Measurements from ENCODE around the gene SVIL.
A peak's percentile ranks its signal among the peaks of the same experiment; 100 is the strongest.

The SVIL gene

GRCh38 chr10:29656451-29656992 is 21.8 kb upstream of the SVIL start:
- no peak overlapping the region for H3K27ac ChIP-seq
- peaks cover 8% of the 10 kb centered on the region; the same call in 1 of the 2 replicates for H3K36me3 ChIP-seq (ENCODE audit: insufficient read depth, low read length)
- no peak for DNase-seq (ENCODE audit: low read depth, low spot score)
- no peak for TF ChIP-seq POLR2AphosphoS5 (IDR thresholded peaks at IDR 0.05; ENCODE audit: borderline replicate concordance, low read depth, low read length)
- TF ChIP-seq EZH2 (IDR thresholded peaks at IDR 0.05), result no peak
- no peaks in the 10 kb centered on the region for H3K9me3 ChIP-seq (ENCODE audit: low read depth, low read length)
- H3K4me3 ChIP-seq, result no peak overlapping the region
- H3K9ac ChIP-seq (ENCODE audit: insufficient read length), result no peak overlapping the region

- no peak for DNase-seq (ENCODE audit: low read depth, low spot score)
- no peak for TF ChIP-seq FOXP2 (optimal IDR thresholded peaks at IDR 0.05; ENCODE audit: control extremely low read depth, extremely low read length, insufficient read depth)
- TF ChIP-seq EZH2 (IDR thresholded peaks at IDR 0.05), result no peak
- no peak for TF ChIP-seq POLR2AphosphoS5 (IDR thresholded peaks at IDR 0.05; ENCODE audit: borderline replicate concordance, low read depth, low read length)
- peaks cover 2% of the 10 kb centered on the region; the same call in 1 of the 2 replicates for H3K36me3 ChIP-seq (ENCODE audit: insufficient read depth, low read length)
- no peak overlapping the region for H3K27ac ChIP-seq
- no peaks in the 10 kb centered on the region for H3K9me3 ChIP-seq (ENCODE audit: low read depth, low read length)
- no peak overlapping the region for H3K9ac ChIP-seq (ENCODE audit: insufficient read length)
- no peak overlapping the region for H3K4me3 ChIP-seq
Observed at GRCh38 chr10:29652192-29652591, 17.4 kb upstream of the SVIL start.

GRCh38 chr10:29651767-29652166 is 17.0 kb upstream of the SVIL start:
- no peaks in the 10 kb centered on the region for H3K36me3 ChIP-seq (ENCODE audit: insufficient read depth, low read length)
- H3K9me3 ChIP-seq (ENCODE audit: low read depth, low read length), result no peaks in the 10 kb centered on the region
- no peak overlapping the region for H3K9ac ChIP-seq (ENCODE audit: insufficient read length)
- DNase-seq (ENCODE audit: low read depth, low spot score), result no peak
- no peak overlapping the region for H3K4me3 ChIP-seq
- TF ChIP-seq FOXP2 (optimal IDR thresholded peaks at IDR 0.05; ENCODE audit: control extremely low read depth, extremely low read length, insufficient read depth) (no peak), POLR2AphosphoS5 (IDR thresholded peaks at IDR 0.05; ENCODE audit: borderline replicate concordance, low read depth, low read length) (no peak), EZH2 (IDR thresholded peaks at IDR 0.05) (no peak)
- H3K27ac ChIP-seq, result no peak overlapping the region

DNA sequence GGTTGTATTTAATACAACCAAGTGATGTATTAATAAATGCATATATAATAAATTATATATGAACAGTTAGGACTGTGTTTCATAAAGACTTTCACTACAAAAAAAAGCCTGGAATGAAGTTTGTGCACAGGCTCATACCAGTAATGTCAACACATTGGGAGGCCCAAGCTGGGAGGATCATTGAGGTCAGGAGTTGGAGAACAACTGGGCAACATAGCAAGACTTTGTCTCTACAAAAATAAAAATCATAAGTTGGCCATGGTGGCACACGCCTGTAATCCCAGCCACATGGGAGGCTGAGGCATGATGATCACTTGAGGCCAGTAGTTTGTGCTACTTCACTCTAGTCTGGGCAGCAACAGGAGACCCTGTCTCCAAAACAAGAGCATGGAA is 15.8 kb upstream of the SVIL start:
- no peak for TF ChIP-seq EZH2 (IDR thresholded peaks at IDR 0.05)
- TF ChIP-seq POLR2AphosphoS5 (IDR thresholded peaks at IDR 0.05; ENCODE audit: borderline replicate concordance, low read depth, low read length), result no peak
- TF ChIP-seq FOXP2 (optimal IDR thresholded peaks at IDR 0.05; ENCODE audit: control extremely low read depth, extremely low read length, insufficient read depth), result no peak
- Histone ChIP-seq H3K4me3 (no peak overlapping the region), H3K9ac (ENCODE audit: insufficient read length) (no peak overlapping the region), H3K36me3 (ENCODE audit: insufficient read depth, low read length) (no peaks in the 10 kb centered on the region), H3K27ac (no peak overlapping the region), H3K9me3 (ENCODE audit: low read depth, low read length) (no peaks in the 10 kb centered on the region)
- DNase-seq (ENCODE audit: low read depth, low spot score), result no peak

DNA sequence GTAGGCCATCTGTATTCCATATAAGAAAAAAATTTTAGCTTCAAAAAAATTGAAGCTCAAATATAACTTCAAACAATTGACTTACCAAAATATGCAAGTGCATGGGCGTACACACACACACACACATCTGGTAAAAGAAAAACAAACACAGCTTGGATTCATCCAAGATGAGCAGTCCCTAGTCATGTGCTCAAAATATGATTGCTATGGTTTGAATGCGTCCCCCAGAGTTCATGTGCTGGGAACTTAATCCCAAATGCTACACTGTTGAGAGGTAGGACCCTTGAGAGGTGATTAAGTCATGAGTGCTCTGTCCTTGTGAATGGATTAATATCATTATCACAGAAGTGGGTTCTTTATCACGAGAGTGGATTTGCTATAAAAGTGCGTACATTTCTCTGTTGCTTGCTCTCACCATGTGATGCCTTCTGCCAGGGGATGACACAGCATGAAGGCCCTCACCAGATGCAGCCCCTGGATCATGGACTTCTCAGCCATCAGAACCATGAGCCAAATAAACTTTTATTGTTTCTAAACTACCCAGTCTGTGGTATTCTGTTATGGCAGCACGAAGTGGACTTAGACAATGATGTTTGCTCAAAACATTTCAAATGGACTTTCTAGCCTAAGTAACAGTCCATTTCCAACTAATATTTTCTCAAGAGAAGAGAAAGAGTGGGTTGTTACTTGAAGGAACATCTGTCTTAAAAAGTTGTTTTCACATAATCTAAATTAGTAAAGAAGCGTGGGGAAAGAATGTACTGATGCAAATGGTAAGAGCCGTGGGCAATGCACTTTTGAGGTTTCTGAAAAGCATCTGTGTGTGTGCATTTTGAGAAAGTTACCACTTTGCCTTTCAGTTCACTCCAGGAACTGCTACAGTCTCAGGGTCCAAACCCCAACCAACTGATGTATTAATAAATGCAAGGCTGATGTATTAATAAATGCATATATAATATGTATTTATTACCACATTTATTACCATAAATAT is 15.1 kb upstream of the SVIL start:
- no peak for DNase-seq (ENCODE audit: low read depth, low spot score)
- H3K27ac ChIP-seq, result no peak overlapping the region
- TF ChIP-seq POLR2AphosphoS5 (IDR thresholded peaks at IDR 0.05; ENCODE audit: borderline replicate concordance, low read depth, low read length) (no peak), EZH2 (IDR thresholded peaks at IDR 0.05) (no peak), FOXP2 (optimal IDR thresholded peaks at IDR 0.05; ENCODE audit: control extremely low read depth, extremely low read length, insufficient read depth) (no peak)
- no peaks in the 10 kb centered on the region for H3K9me3 ChIP-seq (ENCODE audit: low read depth, low read length)
- no peak overlapping the region for H3K4me3 ChIP-seq
- H3K9ac ChIP-seq (ENCODE audit: insufficient read length), result no peak overlapping the region
- no peaks in the 10 kb centered on the region for H3K36me3 ChIP-seq (ENCODE audit: insufficient read depth, low read length)

DNA sequence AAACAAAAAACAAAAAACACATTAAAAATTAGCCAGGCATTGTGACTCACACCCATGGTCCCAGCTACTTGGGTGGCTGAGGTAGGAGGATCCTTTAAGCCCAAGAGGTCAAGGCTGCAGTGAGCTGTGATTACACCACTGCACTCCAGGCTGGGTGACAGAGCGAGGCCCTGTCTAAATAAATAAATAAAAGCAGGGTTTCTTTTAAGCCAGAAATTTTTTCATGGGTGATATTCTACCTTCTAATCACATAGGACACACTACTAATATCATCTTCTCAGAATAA is 14.2 kb upstream of the SVIL start:
- Histone ChIP-seq H3K9ac (ENCODE audit: insufficient read length) (no peak overlapping the region), H3K27ac (no peak overlapping the region), H3K36me3 (ENCODE audit: insufficient read depth, low read length) (no peaks in the 10 kb centered on the region), H3K4me3 (no peak overlapping the region), H3K9me3 (ENCODE audit: low read depth, low read length) (no peaks in the 10 kb centered on the region)
- DNase-seq (ENCODE audit: low read depth, low spot score), result no peak
- TF ChIP-seq POLR2AphosphoS5 (IDR thresholded peaks at IDR 0.05; ENCODE audit: borderline replicate concordance, low read depth, low read length), result no peak
- no peak for TF ChIP-seq EZH2 (IDR thresholded peaks at IDR 0.05)
- TF ChIP-seq FOXP2 (optimal IDR thresholded peaks at IDR 0.05; ENCODE audit: control extremely low read depth, extremely low read length, insufficient read depth), result no peak

DNA sequence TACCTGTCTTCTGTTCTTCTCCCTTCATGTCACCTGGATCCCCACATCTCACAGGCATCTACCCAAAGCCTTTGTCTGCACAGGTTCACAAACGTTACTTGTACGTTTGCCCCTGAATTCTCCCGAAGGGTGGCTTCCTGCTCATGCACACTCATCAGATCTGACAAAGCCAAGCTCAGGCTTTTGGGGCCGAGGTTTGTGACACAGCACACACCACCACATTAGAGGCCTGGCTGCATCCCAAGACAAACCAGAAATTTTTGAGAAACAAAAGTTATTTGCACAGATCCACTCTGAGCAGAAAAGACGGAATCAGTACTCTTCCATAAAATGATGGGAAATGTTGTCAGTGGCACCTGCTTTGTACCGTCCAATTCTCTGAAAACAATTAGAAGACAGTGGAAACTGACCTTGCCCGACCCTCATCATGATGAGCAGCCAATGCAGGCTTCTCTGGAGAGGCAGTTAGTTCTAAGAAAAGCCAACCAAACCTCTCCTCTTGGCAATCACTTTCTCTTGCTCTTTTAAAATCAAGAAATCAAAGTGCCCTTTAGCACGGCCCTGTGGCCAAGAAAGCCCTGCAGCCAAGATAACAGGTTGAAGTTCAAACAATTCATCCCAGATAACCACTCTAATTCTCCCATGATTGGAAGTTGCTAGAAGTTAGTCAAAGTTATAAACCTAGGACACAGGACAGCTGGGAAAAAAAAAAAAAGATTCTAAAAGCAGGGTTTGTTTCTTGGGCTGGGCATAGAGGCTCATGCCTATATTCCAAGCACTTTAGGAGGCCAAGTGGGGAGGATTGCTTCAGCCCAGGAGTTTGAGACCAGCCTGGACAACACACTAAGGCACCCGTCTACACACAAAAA is 13.6 kb upstream of the SVIL start:
- H3K36me3 ChIP-seq (ENCODE audit: insufficient read depth, low read length), result no peaks in the 10 kb centered on the region
- no peak overlapping the region for H3K27ac ChIP-seq
- H3K9me3 ChIP-seq (ENCODE audit: low read depth, low read length), result no peaks in the 10 kb centered on the region
- no peak overlapping the region for H3K4me3 ChIP-seq
- H3K9ac ChIP-seq (ENCODE audit: insufficient read length), result no peak overlapping the region
- TF ChIP-seq FOXP2 (optimal IDR thresholded peaks at IDR 0.05; ENCODE audit: control extremely low read depth, extremely low read length, insufficient read depth) (no peak), EZH2 (IDR thresholded peaks at IDR 0.05) (no peak), POLR2AphosphoS5 (IDR thresholded peaks at IDR 0.05; ENCODE audit: borderline replicate concordance, low read depth, low read length) (no peak)
- DNase-seq (ENCODE audit: low read depth, low spot score), result no peak

DNA sequence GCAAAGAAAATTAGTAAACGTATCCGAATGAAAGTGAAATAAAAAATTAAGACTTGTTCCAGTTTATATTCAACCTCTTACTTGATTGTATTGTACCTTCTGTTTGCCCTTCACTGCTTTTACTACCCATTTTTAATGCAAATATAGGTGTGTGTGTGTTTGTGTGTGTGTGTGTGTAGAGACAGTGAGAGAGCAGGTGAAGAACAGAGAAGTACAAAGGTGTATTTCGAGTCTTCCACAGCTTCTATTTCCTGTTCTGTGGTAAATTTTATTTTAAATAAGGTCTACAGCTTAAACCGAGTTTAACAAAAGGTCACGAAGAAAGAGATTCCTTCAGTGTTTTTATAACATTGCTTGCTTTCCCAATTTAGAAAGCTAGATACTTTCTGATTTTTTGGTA is 12.7 kb upstream of the SVIL start:
- no peak for TF ChIP-seq POLR2AphosphoS5 (IDR thresholded peaks at IDR 0.05; ENCODE audit: borderline replicate concordance, low read depth, low read length)
- no peak for TF ChIP-seq EZH2 (IDR thresholded peaks at IDR 0.05)
- no peak for TF ChIP-seq FOXP2 (optimal IDR thresholded peaks at IDR 0.05; ENCODE audit: control extremely low read depth, extremely low read length, insufficient read depth)
- no peaks in the 10 kb centered on the region for H3K9me3 ChIP-seq (ENCODE audit: low read depth, low read length)
- H3K27ac ChIP-seq, result peak overlapping the region; percentile 57; the same call in 1 of the 2 replicates
- peak overlapping the region; percentile 33; the same call in 1 of the 2 replicates for H3K4me3 ChIP-seq
- no peaks in the 10 kb centered on the region for H3K36me3 ChIP-seq (ENCODE audit: insufficient read depth, low read length)
- no peak for DNase-seq (ENCODE audit: low read depth, low spot score)
- H3K9ac ChIP-seq (ENCODE audit: insufficient read length), result no peak overlapping the region
